SK-N-MC (cell line): ENCODE data around the gene KIF26B.

Experiments used
- EZH2 ChIP-seq: fragments of 200-600 bp; sonication (generic); IDR thresholded peaks from one replicate; pipeline ENCODE4 v1.6.1; 2017; ENCODE audit warnings: antibody characterized with exemption
- FOXP2 ChIP-seq: optimal IDR thresholded peaks from 2 replicates; pipeline ENCODE3; 2011; ENCODE audit warnings: mild to moderate bottlenecking, moderate library complexity; ENCODE audit not compliant: insufficient read depth; ENCODE audit errors: extremely low read length, control extremely low read depth
- POLR2AphosphoS5 ChIP-seq: IDR thresholded peaks from 2 replicates; pipeline ENCODE4 v1.6.1; 2012; ENCODE audit warnings: mild to moderate bottlenecking, low read depth, low read length, borderline replicate concordance

DNA sequence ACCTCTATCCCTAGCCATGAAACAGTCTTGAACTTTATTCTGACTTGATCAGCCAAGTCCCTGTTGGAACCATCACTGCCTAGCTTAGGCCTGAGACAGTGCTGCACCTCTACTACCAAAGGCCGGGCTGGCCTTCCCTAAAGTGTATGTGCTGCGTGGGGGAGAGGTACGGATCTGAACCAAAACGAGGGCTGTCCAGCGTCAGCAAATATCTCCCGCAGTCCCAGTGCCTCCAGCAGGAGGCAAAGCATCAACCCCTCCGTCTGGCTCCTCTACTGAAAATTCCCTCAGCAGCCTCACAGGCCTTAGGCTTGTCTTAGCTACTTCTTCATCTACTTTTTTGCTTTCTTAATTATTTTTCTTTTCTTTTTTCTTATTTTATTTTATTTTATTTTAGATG is 33.3 kb upstream of the KIF26B start:
- TF ChIP-seq POLR2AphosphoS5: no peak
- no peak for TF ChIP-seq EZH2
- TF ChIP-seq FOXP2: no peak
